ENCODE results near the gene ATP2B2. TPM values are rescaled to one million over a fixed set of nuclear protein-coding genes. Genes with fewer than 3 reads are reported as not detected.

Gene ATP2B2
- total RNA-seq, 3 donors from 2014 or later, result 0.09 to 0.70 (median 0.12) TPM

- TF ChIP-seq CTCF (IDR thresholded peaks at IDR 0.05), result no peak
- Histone ChIP-seq H3K4me1 (ENCODE audit: low read depth) (no peaks in the 10 kb centered on the region), H3K4me3 (no peak overlapping the region), H3K36me3 (ENCODE audit: low read depth) (no peaks in the 10 kb centered on the region), H3K9me3 (no peaks in the 10 kb centered on the region)
- peak in 1 of 3 donors; percentile 6 for DNase-seq
- ATAC-seq, result peak; percentile 76
- intact Hi-C loops (cut with DNase I, micrococcal nuclease), result no loop called here
Observed at GRCh38 chr3:10437272-10437994, 68.0 kb downstream of the ATP2B2 start.

GRCh38 chr3:10435850-10436249 lies 69.5 kb downstream of the ATP2B2 start:
- Histone ChIP-seq H3K36me3 (ENCODE audit: low read depth) (no peaks in the 10 kb centered on the region), H3K4me1 (ENCODE audit: low read depth) (no peaks in the 10 kb centered on the region), H3K9me3 (no peaks in the 10 kb centered on the region), H3K4me3 (no peak overlapping the region)
- TF ChIP-seq CTCF (IDR thresholded peaks at IDR 0.05), result no peak
- DNase-seq, result no peak
- intact Hi-C loops (cut with DNase I, micrococcal nuclease), result no loop called here
- no peak for ATAC-seq

GRCh38 chr3:10434938-10435336 lies 70.4 kb downstream of the ATP2B2 start:
- Histone ChIP-seq H3K4me3 (no peak overlapping the region), H3K36me3 (ENCODE audit: low read depth) (no peaks in the 10 kb centered on the region), H3K4me1 (ENCODE audit: low read depth) (no peaks in the 10 kb centered on the region), H3K9me3 (no peaks in the 10 kb centered on the region)
- no peak for TF ChIP-seq CTCF (IDR thresholded peaks at IDR 0.05)
- ATAC-seq (no peak), DNase-seq (no peak)
- intact Hi-C loops (cut with DNase I, micrococcal nuclease), result no loop called here

- TF ChIP-seq CTCF (IDR thresholded peaks at IDR 0.05), result no peak
- no peak overlapping the region for H3K4me3 ChIP-seq
- no peaks in the 10 kb centered on the region for H3K36me3 ChIP-seq (ENCODE audit: low read depth)
- ATAC-seq (no peak), DNase-seq (no peak)
- intact Hi-C loops (cut with DNase I, micrococcal nuclease), result no loop called here
- H3K4me1 ChIP-seq (ENCODE audit: low read depth), result no peaks in the 10 kb centered on the region
- no peaks in the 10 kb centered on the region for H3K9me3 ChIP-seq
Observed at GRCh38 chr3:10434144-10434937, 71.0 kb downstream of the ATP2B2 start.

GRCh38 chr3:10432931-10433330 lies 72.5 kb downstream of the ATP2B2 start:
- ATAC-seq, result no peak
- intact Hi-C loops (cut with DNase I, micrococcal nuclease), result no loop called here
- Histone ChIP-seq H3K36me3 (ENCODE audit: low read depth) (no peaks in the 10 kb centered on the region), H3K4me1 (ENCODE audit: low read depth) (no peaks in the 10 kb centered on the region), H3K4me3 (no peak overlapping the region), H3K9me3 (no peaks in the 10 kb centered on the region)
- DNase-seq, result peak in 1 of 3 donors; percentile 16
- no peak for TF ChIP-seq CTCF (IDR thresholded peaks at IDR 0.05)
